ENCODE results near the gene TFAP2E. TPM values are rescaled to one million over a fixed set of nuclear protein-coding genes. Genes with fewer than 3 reads are reported as not detected.

The TFAP2E gene
- total and polyA plus RNA-seq, 7 donors, result 0.04 to 0.12 (median 0.06) TPM; not detected in 4

DNA sequence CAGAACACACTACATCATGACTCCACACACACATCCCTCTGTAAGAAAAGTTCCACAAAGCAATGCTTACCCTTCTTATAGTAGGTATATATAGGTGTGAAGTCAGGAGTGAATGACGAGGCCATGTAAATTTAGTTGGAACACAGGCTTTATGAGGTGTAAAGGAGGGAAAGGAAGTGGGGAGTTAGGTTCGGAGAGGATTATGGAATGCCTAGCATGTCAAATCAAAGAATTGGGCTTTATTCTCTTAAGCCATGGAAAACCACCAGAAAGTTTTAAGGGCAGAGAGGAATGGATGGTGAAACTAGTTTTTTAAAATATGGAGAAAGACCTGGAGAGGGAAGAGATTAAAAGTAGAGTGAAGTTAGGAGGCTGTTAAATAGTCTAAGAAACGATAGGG, 26.3 kb downstream of the TFAP2E start:
- Histone ChIP-seq H3K36me3 (ENCODE audit: insufficient read depth in 1 of 2, low read depth in 1 of 2) (peaks cover 11 to 52% of the 10 kb centered on the region in 2 donors), H3K27ac (no peak overlapping the region), H3K9me3 (no peaks in the 10 kb centered on the region), H3K27me3 (ENCODE audit: insufficient read depth in 3 of 3, low read length in 2 of 3) (no peaks in the 10 kb centered on the region), H3K4me3 (no peak overlapping the region), H3K4me1 (no peaks in the 10 kb centered on the region)
- ATAC-seq (no peak), DNase-seq (no peak)
- 63 to 78% (median 64%) methylated on average over 3 of the region's 3 CpGs for WGBS, 3 donors
- no peak for TF ChIP-seq CTCF (IDR thresholded peaks at IDR 0.05)
- intact Hi-C loops (cut with DNase I), result no loop called here

DNA sequence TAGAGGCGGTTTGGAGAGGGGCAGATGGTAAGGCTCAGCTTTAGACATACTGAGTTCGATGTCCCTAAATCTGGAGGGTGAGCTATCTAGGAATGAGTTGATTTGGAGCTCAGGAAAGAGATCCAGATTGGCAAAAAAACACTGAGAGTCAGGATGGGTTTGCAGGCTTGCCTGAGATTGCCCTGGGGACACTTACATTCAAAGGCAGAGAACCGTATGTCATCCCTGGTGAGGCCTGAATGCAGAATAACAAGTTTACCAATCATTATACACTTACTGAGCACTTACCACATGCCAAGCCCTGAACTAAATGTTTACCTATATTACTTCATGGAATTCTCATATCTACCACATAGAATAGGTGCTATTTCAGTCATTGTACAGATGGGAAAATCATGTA, 27.5 kb downstream of the TFAP2E start:
- Histone ChIP-seq H3K4me3 (no peak overlapping the region), H3K9me3 (no peaks in the 10 kb centered on the region), H3K4me1 (no peaks in the 10 kb centered on the region), H3K27ac (no peak overlapping the region), H3K27me3 (ENCODE audit: insufficient read depth in 3 of 3, low read length in 2 of 3) (no peaks in the 10 kb centered on the region), H3K36me3 (ENCODE audit: insufficient read depth in 1 of 2, low read depth in 1 of 2) (peaks cover 15 to 64% of the 10 kb centered on the region in 2 donors)
- intact Hi-C loops (cut with DNase I), result no loop called here
- ATAC-seq (no peak), DNase-seq (no peak)
- WGBS, 3 donors, result 93 to 94% (median 93%) methylated on average over 3 of the region's 3 CpGs
- TF ChIP-seq CTCF (IDR thresholded peaks at IDR 0.05), result no peak

GRCh38 chr1:35603468-35603867, 30.4 kb downstream of the TFAP2E start:
- H3K36me3 ChIP-seq (ENCODE audit: insufficient read depth in 1 of 2, low read depth in 1 of 2), result peaks cover 16 to 89% of the 10 kb centered on the region in 2 donors
- TF ChIP-seq CTCF (IDR thresholded peaks at IDR 0.05), result no peak
- H3K9me3 ChIP-seq, result no peaks in the 10 kb centered on the region
- H3K27me3 ChIP-seq (ENCODE audit: insufficient read depth in 3 of 3, low read length in 2 of 3), result no peaks in the 10 kb centered on the region
- 74 to 79% (median 75%) methylated on average over 3 of the region's 3 CpGs for WGBS, 3 donors
- no peak overlapping the region for H3K27ac ChIP-seq
- no peak for ATAC-seq
- H3K4me3 ChIP-seq, result no peak overlapping the region
- H3K4me1 ChIP-seq, result no peaks in the 10 kb centered on the region
- intact Hi-C loops (cut with DNase I), result no loop called here
- no peak for DNase-seq

- no peak for ATAC-seq
- intact Hi-C loops (cut with DNase I), result no loop called here
- WGBS, 3 donors, result 87 to 95% (median 90%) methylated on average over 4 of the region's 4 CpGs
- no peak for DNase-seq
- no peaks in the 10 kb centered on the region for H3K4me1 ChIP-seq
- H3K9me3 ChIP-seq, result no peaks in the 10 kb centered on the region
- peaks cover 19 to 94% of the 10 kb centered on the region in 2 donors for H3K36me3 ChIP-seq (ENCODE audit: insufficient read depth in 1 of 2, low read depth in 1 of 2)
- no peak overlapping the region for H3K4me3 ChIP-seq
- H3K27me3 ChIP-seq (ENCODE audit: insufficient read depth in 3 of 3, low read length in 2 of 3), result no peaks in the 10 kb centered on the region
- no peak for TF ChIP-seq CTCF (IDR thresholded peaks at IDR 0.05)
- no peak overlapping the region for H3K27ac ChIP-seq
Measured at GRCh38 chr1:35603941-35604340, 30.8 kb downstream of the TFAP2E start.
